ENCODE results near the gene SVBP.
"Not testable (repeated sequence)": the region's sequence is repeated elsewhere in the genome, so short reads cannot be mapped to it uniquely, and the experiment has no call there.

SVBP gene, protein sequence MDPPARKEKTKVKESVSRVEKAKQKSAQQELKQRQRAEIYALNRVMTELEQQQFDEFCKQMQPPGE

DNA sequence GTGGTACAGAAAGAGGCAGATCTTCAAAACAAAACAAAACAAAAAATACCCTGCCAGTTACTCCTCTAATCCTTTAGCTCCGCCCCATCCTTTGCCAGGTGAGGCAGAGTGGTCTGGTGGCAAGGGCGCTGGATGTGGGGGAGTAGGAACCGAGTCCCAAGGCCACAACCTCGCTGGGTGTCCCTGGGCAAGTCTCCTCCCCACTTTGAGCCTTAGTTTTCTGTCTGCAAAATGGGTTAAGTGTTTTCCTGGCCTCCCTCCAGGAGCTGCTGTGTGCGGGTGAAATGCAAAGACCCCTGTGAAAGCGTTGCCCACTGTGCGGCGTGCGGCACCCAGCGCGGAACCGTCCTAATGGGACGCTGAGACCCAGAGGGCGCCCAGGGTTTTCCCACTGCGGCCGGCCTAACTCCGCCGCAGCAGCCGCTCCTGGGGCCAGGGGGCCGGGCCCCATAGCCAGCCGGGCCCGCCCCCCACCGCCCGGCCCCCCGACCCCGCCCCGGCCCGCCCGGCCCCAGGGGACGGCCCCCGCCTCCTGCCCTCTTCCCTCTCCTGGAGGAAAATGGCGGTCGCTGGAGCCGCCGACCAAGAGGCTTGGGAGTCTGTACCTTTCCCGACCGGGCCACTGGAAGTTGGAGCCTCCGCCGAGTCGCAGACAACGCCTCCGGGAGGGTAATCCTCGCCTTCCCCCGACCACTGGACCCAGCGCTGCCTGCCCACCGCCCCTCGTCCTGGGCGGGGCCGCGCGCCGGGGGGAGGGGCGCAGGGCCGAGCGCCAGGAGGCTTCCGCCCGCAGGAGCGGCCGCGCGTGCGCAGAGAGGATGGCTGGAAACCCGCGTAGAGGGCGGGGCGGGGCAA is at the start of gene SVBP, which contains the start of gene ERMAP:
Gene SVBP, minus strand, starts transcription at position 813 of the 855 bp plus-strand sequence. CDS start 853 bp downstream, outside the sequence.
Gene ERMAP, plus strand, starts transcription at position 538 of the 855 bp plus-strand sequence. CDS start 13,327 bp downstream, outside the sequence.
- POLR2A ChIA-PET: interaction anchor here (0.8 to 2.9 kb wide), 5 partner anchors 9 to 135 kb away, joined by 3 to 26 read pairs (median 4); partner anchors contain the start of genes C1orf50, P3H1, YBX1 and ZNF691
- TF ChIP-seq ARNT (IDR thresholded peaks at IDR 0.05) (no peak), CTBP1 (IDR thresholded peaks at IDR 0.05; ENCODE audit: borderline replicate concordance) (no peak), SP1 (IDR thresholded peaks at IDR 0.05) (no peak), FOXA1 (IDR thresholded peaks at IDR 0.05) (no peak), SUZ12 (IDR thresholded peaks at IDR 0.05) (no peak), L3MBTL2 (conservative IDR thresholded peaks at IDR 0.05) (no peak), TARDBP (IDR thresholded peaks at IDR 0.05) (no peak), BHLHE40 (IDR thresholded peaks at IDR 0.05; ENCODE audit: borderline replicate concordance) (no peak), ELF4 (IDR thresholded peaks at IDR 0.05) (no peak), HDGF (IDR thresholded peaks at IDR 0.05; ENCODE audit: borderline replicate concordance) (no peak), LEF1 (IDR thresholded peaks at IDR 0.05; ENCODE audit: borderline replicate concordance) (no peak), FOXM1 (IDR thresholded peaks at IDR 0.05; ENCODE audit: borderline replicate concordance) (no peak), ZNF384 (IDR thresholded peaks at IDR 0.05) (no peak), NFRKB (IDR thresholded peaks at IDR 0.05) (no peak), FOXK2 (IDR thresholded peaks at IDR 0.05) (no peak)
- TF ChIP-seq, protein P1, sequence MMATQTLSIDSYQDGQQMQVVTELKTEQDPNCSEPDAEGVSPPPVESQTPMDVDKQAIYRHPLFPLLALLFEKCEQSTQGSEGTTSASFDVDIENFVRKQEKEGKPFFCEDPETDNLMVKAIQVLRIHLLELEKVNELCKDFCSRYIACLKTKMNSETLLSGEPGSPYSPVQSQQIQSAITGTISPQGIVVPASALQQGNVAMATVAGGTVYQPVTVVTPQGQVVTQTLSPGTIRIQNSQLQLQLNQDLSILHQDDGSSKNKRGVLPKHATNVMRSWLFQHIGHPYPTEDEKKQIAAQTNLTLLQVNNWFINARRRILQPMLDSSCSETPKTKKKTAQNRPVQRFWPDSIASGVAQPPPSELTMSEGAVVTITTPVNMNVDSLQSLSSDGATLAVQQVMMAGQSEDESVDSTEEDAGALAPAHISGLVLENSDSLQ (IDR thresholded peaks at IDR 0.05): no peak
- CTCF ChIA-PET: no interaction called here
- peak; percentile 98 for DNase-seq (ENCODE audit: extremely low spot score)

DNA sequence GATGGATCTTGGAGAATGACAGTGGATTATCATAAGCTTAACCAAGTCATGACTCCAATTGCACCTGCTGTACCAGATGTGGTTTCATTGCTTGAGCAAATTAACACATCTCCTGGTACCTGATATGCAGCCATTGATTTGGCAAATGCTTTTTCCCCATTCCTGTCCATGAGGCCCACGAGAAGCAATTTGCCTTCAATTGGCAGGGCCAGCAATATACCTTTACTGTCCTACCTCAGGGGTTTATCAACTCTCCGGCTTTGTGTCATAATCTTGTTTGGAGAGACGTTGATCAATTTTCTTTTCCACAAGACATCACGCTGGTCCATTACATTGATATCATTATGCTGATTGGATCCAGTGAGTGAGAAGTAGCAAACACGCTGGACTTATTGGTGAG is 49.4 kb upstream of the SVBP start:
- TF ChIP-seq, protein P1 (IDR thresholded peaks at IDR 0.05): no peak
- TF ChIP-seq CTBP1 (IDR thresholded peaks at IDR 0.05; ENCODE audit: borderline replicate concordance) (no peak), BHLHE40 (IDR thresholded peaks at IDR 0.05; ENCODE audit: borderline replicate concordance) (no peak), SP1 (IDR thresholded peaks at IDR 0.05) (no peak), NFRKB (IDR thresholded peaks at IDR 0.05) (no peak), ELF4 (IDR thresholded peaks at IDR 0.05) (no peak), L3MBTL2 (conservative IDR thresholded peaks at IDR 0.05) (no peak), LEF1 (IDR thresholded peaks at IDR 0.05; ENCODE audit: borderline replicate concordance) (no peak), FOXA1 (IDR thresholded peaks at IDR 0.05) (no peak), FOXM1 (IDR thresholded peaks at IDR 0.05; ENCODE audit: borderline replicate concordance) (no peak), ARNT (IDR thresholded peaks at IDR 0.05) (no peak), SUZ12 (IDR thresholded peaks at IDR 0.05) (no peak), FOXK2 (IDR thresholded peaks at IDR 0.05) (no peak), ZNF384 (IDR thresholded peaks at IDR 0.05) (no peak), TARDBP (IDR thresholded peaks at IDR 0.05) (no peak)
- DNase-seq (ENCODE audit: extremely low spot score): no peak
- POLR2A ChIA-PET: interaction anchor here (1.2 kb wide), 1 partner anchor 20 kb away, joined by 4 read pairs; the partner anchor contains the start of gene ZNF691
- CTCF ChIA-PET: no interaction called here

DNA sequence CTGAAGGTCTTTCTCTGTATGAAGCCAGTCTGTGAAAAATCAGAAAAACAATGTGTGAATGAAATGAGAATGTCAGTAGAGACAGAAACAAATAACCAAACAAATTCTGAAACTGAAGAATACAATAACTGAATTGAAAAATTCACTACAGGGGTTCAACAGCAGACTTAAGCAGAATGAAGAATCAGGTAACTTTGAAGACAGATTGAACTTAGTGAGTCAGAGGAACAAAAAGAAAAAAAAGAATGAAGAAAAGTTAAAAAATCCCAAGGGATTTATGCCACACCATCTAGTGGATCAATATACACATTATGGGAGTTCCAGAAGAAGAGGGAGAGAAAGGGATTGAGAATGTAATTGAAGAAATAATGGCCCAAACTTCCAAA is 43.8 kb upstream of the SVBP start:
- ChIA-PET CTCF (no interaction called here), POLR2A (interaction anchor here (2.8 kb wide), 1 partner anchor 14 kb away, joined by 14 read pairs; the partner anchor contains the start of gene ZNF691)
- TF ChIP-seq LEF1 (IDR thresholded peaks at IDR 0.05; ENCODE audit: borderline replicate concordance) (no peak), L3MBTL2 (conservative IDR thresholded peaks at IDR 0.05) (no peak), ZNF384 (IDR thresholded peaks at IDR 0.05) (no peak), NFRKB (IDR thresholded peaks at IDR 0.05) (no peak), ELF4 (IDR thresholded peaks at IDR 0.05) (no peak), CTBP1 (IDR thresholded peaks at IDR 0.05; ENCODE audit: borderline replicate concordance) (no peak), SP1 (IDR thresholded peaks at IDR 0.05) (no peak), FOXM1 (IDR thresholded peaks at IDR 0.05; ENCODE audit: borderline replicate concordance) (no peak), FOXA1 (IDR thresholded peaks at IDR 0.05) (no peak), TARDBP (IDR thresholded peaks at IDR 0.05) (no peak), HDGF (IDR thresholded peaks at IDR 0.05; ENCODE audit: borderline replicate concordance) (no peak), ARNT (IDR thresholded peaks at IDR 0.05) (no peak), FOXK2 (IDR thresholded peaks at IDR 0.05) (no peak), SUZ12 (IDR thresholded peaks at IDR 0.05) (no peak), BHLHE40 (IDR thresholded peaks at IDR 0.05; ENCODE audit: borderline replicate concordance) (no peak)
- TF ChIP-seq, protein P1 (IDR thresholded peaks at IDR 0.05): no peak
- DNase-seq (ENCODE audit: extremely low spot score): no peak

DNA sequence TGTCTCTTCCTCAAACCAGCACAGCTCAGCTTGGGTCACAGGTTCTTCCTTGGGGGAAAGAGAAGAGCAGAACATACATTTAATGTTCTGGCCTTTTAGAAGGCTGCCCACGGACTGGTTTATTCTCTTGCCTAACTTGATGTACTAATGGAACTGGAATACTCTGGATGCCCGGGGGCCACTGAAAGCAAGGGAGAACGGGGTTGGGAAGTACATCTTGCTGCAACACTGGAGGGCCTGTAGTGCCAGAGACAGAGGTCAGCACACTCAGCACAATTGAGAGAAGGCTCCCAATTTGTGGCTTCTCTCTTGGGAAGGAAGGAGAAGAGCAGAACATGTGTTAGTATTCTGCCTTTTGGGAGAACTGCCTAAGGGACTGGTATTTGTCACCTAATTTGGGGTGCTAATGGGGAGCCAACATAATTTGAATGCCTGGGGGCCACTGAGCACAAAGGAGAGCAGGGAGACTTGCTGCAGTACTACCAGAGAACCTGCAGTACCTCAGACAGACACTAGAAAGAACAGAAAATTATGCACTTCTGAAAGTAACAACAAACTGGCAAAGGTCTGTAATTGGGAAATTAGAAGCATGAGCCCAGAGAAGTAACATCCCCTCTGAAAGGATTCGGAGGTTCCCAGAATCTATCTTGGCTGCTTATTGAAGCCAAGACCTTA is 43.3 kb upstream of the SVBP start:
- POLR2A ChIA-PET: no interaction called here
- CTCF ChIA-PET: no interaction called here
- DNase-seq (ENCODE audit: extremely low spot score): no peak
- TF ChIP-seq, protein P1 (IDR thresholded peaks at IDR 0.05): no peak
- no peak for TF ChIP-seq NFRKB (IDR thresholded peaks at IDR 0.05)
- TF ChIP-seq BHLHE40 (IDR thresholded peaks at IDR 0.05; ENCODE audit: borderline replicate concordance): no peak
- TF ChIP-seq FOXK2 (IDR thresholded peaks at IDR 0.05): no peak
- no peak for TF ChIP-seq CTBP1 (IDR thresholded peaks at IDR 0.05; ENCODE audit: borderline replicate concordance)
- no peak for TF ChIP-seq FOXM1 (IDR thresholded peaks at IDR 0.05; ENCODE audit: borderline replicate concordance)
- TF ChIP-seq TARDBP (IDR thresholded peaks at IDR 0.05): no peak
- TF ChIP-seq LEF1 (IDR thresholded peaks at IDR 0.05; ENCODE audit: borderline replicate concordance): no peak

DNA sequence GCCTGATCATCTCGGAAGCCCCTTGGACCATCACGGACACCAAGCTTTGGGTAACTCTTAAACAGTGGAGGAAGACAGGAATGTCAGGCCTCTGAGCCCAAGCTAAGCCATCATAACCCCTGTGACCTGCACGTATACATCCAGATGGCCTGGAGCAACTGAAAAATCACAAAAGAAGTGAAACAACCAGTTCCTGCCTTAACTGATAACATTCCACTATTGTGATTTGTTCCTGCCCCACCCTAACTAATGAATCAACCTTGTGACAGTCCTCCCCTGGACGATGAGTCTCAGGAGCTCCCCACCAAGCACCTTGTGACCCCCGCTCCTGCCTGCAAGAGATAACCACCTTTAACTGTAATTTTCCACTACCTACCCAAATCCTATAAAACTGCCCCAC is 42.2 kb upstream of the SVBP start:
- POLR2A ChIA-PET; CTCF ChIA-PET; DNase-seq (ENCODE audit: extremely low spot score): not testable (repeated sequence)

DNA sequence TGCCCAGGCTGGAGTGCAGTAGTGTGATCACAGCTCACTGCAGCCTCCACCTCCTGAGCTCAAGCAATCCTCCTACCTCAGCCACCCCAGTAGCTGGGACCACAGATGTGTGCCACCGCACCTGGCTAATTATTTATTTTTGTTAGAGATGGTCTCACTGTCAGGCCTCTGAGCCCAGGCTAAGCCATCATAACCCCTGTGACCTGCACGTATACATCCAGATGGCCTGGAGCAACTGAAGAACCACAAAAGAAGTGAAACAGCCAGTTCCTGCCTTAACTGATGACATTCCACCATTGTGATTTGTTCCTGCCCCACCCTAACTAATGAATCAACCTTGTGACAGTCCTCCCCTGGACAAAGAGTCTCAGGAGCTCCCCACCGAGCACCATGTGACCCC is 39.4 kb upstream of the SVBP start:
- CTCF ChIA-PET: interaction anchor here (0.9 kb wide), 1 partner anchor 10 kb away, joined by 3 read pairs; the partner anchor contains the start of gene ZNF691
- POLR2A ChIA-PET: interaction anchor here (0.9 to 1.6 kb wide), 2 partner anchors 11 to 20 kb away, joined by 3 to 13 read pairs; partner anchors contain the start of gene ZNF691

More for the DNA sequence above, 39.4 kb upstream of the SVBP start:
- not testable (repeated sequence) for DNase-seq (ENCODE audit: extremely low spot score)

All from HEK293T (cell line).